Stimulated activated naive B cell treated with anti-CD40 and anti-IgM and Interleukin-4, amounts not matched to agents 10 μg/mL and 1 μg/mL and 100 μg/mL, for 72 hours (primary cell): Measurements from ENCODE around the gene HTR2B.

Source experiments
- ATAC-seq, 2 donors: fragments of 150-1000 bp; cut with Tn5 transposase; replicated peaks; 2 replicates each; pipeline ENCODE4 v1.10.0; 2021; ENCODE audit warnings: moderate library complexity in 1 of 2
- DNase-seq: peaks from one replicate; pipeline ENCODE4 v3.0.0; 2021
- H3K27ac Mint-ChIP-seq: one replicate; pipeline ENCODE4 v1.8.0; 2022; ENCODE audit warnings: mild to moderate bottlenecking, mixed read lengths
- H3K27me3 Mint-ChIP-seq, 2 donors: one replicate each; pipeline ENCODE4 v1.8.0; 2022; ENCODE audit warnings: mixed read lengths in 2 of 2
- H3K36me3 Mint-ChIP-seq, 2 donors: one replicate each; pipeline ENCODE4 v1.8.0; 2022; ENCODE audit warnings: mixed read lengths in 2 of 2, mild to moderate bottlenecking in 1 of 2
- H3K4me1 Mint-ChIP-seq, 2 donors: one replicate each; pipeline ENCODE4 v1.8.0; 2022; ENCODE audit warnings: mixed read lengths in 2 of 2, mild to moderate bottlenecking in 1 of 2
- H3K4me3 Mint-ChIP-seq, 2 donors: one replicate each; pipeline ENCODE4 v1.8.0; 2022; ENCODE audit warnings: mild to moderate bottlenecking in 2 of 2, mixed read lengths in 2 of 2, moderate library complexity in 1 of 2
- H3K9me3 Mint-ChIP-seq, 2 donors: one replicate each; pipeline ENCODE4 v1.8.0; 2022; ENCODE audit warnings: mixed read lengths in 2 of 2, mild to moderate bottlenecking in 1 of 2

HTR2B gene

GRCh38 chr2:231124838-231125568, at the start of gene HTR2B:
Gene HTR2B, minus strand, starts transcription at chr2:231125042. Its CDS starts 1,278 bp downstream, at chr2:231123764.
- H3K36me3 Mint-ChIP-seq = peaks cover 2 to 12% of the 10 kb centered on the region in 2 donors
- H3K27ac Mint-ChIP-seq = no peak within 1 kb of the TSS
- peaks cover 4 to 6% of the 10 kb centered on the region in 2 donors for H3K4me1 Mint-ChIP-seq
- no peaks in the 10 kb centered on the region for H3K27me3 Mint-ChIP-seq
- ATAC-seq (peak in 1 of 2 donors; percentile 36), DNase-seq (no peak)
- H3K4me3 Mint-ChIP-seq = peak within 1 kb of the TSS in 1 of 2 donors; percentile 12
- no peaks in the 10 kb centered on the region for H3K9me3 Mint-ChIP-seq

- Mint-ChIP-seq H3K27ac (peak overlapping the region; percentile 67), H3K4me1 (peaks cover 17 to 36% of the 10 kb centered on the region in 2 donors), H3K4me3 (no peak overlapping the region), H3K36me3 (peaks cover 57 to 75% of the 10 kb centered on the region in 2 donors), H3K9me3 (no peaks in the 10 kb centered on the region), H3K27me3 (no peaks in the 10 kb centered on the region)
- ATAC-seq (no peak), DNase-seq (no peak)
These were observed 49.4 kb upstream of the HTR2B start for GRCh38 chr2:231174211-231174651.

GRCh38 chr2:231172025-231172424, 47.2 kb upstream of the HTR2B start:
- ATAC-seq (no peak), DNase-seq (no peak)
- Mint-ChIP-seq H3K9me3 (peaks cover 2 to 4% of the 10 kb centered on the region in 2 donors), H3K27me3 (no peaks in the 10 kb centered on the region), H3K4me3 (no peak overlapping the region), H3K36me3 (peaks cover 68 to 89% of the 10 kb centered on the region in 2 donors), H3K27ac (no peak overlapping the region), H3K4me1 (peaks cover 27 to 44% of the 10 kb centered on the region in 2 donors)

GRCh38 chr2:231170055-231170454, 45.2 kb upstream of the HTR2B start:
- peaks cover 2 to 4% of the 10 kb centered on the region in 2 donors for H3K9me3 Mint-ChIP-seq
- no peaks in the 10 kb centered on the region for H3K27me3 Mint-ChIP-seq
- ATAC-seq = no peak
- H3K27ac Mint-ChIP-seq = peak overlapping the region; percentile 71
- peaks cover 66 to 87% of the 10 kb centered on the region in 2 donors for H3K36me3 Mint-ChIP-seq
- H3K4me3 Mint-ChIP-seq = no peak overlapping the region
- no peak for DNase-seq
- peaks cover 25 to 47% of the 10 kb centered on the region in 2 donors for H3K4me1 Mint-ChIP-seq

GRCh38 chr2:231169488-231169887, 44.6 kb upstream of the HTR2B start:
- H3K27ac Mint-ChIP-seq = peak overlapping the region; percentile 62
- DNase-seq = no peak
- no peak for ATAC-seq
- peaks cover 2 to 4% of the 10 kb centered on the region in 2 donors for H3K9me3 Mint-ChIP-seq
- H3K36me3 Mint-ChIP-seq = peaks cover 60 to 86% of the 10 kb centered on the region in 2 donors
- no peak overlapping the region for H3K4me3 Mint-ChIP-seq
- no peaks in the 10 kb centered on the region for H3K27me3 Mint-ChIP-seq
- H3K4me1 Mint-ChIP-seq = peaks cover 25 to 47% of the 10 kb centered on the region in 2 donors

DNA sequence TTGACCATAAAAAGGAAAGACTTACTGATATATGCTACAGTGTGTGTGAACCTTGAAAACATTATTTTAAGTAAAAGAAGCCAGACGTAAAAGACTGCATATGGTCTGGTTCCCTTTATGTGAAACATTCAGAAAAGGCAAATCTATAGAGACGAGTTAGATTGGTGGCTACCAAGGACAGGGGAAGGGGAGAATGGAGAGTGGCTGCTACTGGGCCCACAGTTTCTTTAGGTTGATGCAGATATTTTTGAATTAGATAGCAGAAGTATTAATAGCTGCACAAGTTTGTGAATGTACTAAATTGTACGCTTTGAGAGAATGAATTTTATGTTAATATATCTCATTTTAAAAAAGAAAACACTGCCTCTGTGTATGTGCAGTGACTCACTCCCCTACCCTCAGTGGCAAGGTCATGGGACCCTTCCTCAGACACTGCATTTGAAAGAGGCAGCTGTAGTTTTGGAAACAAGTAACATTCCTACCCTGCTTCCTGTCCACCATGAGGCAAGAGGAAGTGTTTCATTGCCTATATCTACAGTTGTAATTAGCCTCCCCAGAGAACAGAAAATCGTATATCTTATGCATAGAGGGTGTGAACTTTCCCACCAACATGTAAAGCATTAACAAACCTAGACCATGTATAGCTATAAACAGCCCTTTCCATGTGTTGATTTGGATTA, 43.8 kb upstream of the HTR2B start:
- ATAC-seq = peak in 1 of 2 donors; percentile 58

DNA sequence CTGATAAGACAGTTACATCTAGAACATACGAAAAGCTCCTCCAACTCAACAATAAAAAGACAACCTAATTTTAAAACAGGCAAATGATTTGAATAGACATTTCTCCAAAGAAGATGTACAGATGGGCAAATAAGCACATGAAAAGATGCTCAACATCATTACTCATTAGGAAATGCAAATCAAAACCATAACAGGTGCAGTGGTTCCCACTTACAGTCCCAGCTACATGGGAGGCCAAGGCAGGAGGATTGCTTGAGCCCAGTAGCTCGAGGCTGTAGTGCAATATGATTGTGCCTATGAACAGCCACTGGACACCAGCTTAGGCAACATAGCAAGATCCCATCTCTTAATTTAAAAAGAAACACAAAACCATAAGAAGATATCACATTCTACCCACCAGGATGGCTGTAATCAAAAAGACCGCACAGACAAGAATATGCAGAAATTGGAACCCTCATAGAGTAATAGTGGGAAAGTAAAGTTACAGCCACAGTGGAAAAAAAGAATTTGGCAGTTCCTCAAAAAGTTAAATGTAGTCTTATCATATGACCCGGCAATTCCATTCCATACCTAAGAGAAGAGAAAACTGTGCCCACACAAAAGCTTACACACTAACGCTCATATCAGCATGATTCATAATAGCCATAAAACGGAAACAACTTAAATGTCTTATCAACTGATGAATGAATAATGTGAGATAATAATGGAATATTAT, 43.1 kb upstream of the HTR2B start:
- Mint-ChIP-seq H3K27ac (peak overlapping the region; percentile 91), H3K9me3 (peaks cover 2 to 4% of the 10 kb centered on the region in 2 donors), H3K36me3 (peaks cover 57 to 80% of the 10 kb centered on the region in 2 donors), H3K27me3 (no peaks in the 10 kb centered on the region), H3K4me1 (peaks cover 28 to 53% of the 10 kb centered on the region in 2 donors), H3K4me3 (peak overlapping the region; percentile 15 to 30)
- DNase-seq = no peak
- ATAC-seq = peak; percentile 84 to 89

More for the DNA sequence above, 43.8 kb upstream of the HTR2B start:
- peaks cover 25 to 47% of the 10 kb centered on the region in 2 donors for H3K4me1 Mint-ChIP-seq
- peak overlapping the region; percentile 5 to 30 for H3K4me3 Mint-ChIP-seq
- no peaks in the 10 kb centered on the region for H3K27me3 Mint-ChIP-seq
- no peak for DNase-seq
- peak overlapping the region; percentile 91 for H3K27ac Mint-ChIP-seq
- peaks cover 57 to 80% of the 10 kb centered on the region in 2 donors for H3K36me3 Mint-ChIP-seq
- H3K9me3 Mint-ChIP-seq = peaks cover 2 to 4% of the 10 kb centered on the region in 2 donors

- no peak for DNase-seq
These were observed 38.7 kb upstream of the HTR2B start for GRCh38 chr2:231163414-231164095.

DNA sequence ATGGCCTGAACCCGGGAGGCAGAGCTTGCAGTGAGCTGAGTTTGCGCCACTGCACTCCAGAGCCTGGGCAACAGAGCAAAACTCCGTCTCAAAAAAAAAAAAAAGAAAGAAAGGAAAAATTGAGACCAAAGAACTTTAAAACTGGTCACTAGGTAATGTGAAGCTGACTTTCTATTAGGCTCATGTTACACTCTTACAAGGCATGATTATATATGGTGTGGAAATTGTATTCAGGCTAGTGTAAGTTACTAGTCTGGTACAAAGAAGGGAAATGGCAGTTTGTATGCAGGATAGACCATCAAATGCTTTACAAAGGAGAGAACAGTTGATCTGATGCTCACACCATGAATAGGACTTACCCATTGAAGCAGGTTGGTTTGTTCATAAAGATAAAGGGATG, 38.2 kb upstream of the HTR2B start:
- no peak for DNase-seq
- Mint-ChIP-seq H3K27me3 (no peaks in the 10 kb centered on the region), H3K36me3 (peaks cover 37 to 69% of the 10 kb centered on the region in 2 donors), H3K4me1 (peaks cover 32 to 54% of the 10 kb centered on the region in 2 donors), H3K4me3 (no peak overlapping the region), H3K9me3 (peaks cover 0 to 2% of the 10 kb centered on the region in 2 donors), H3K27ac (peak overlapping the region; percentile 91)
- no peak for ATAC-seq

More at GRCh38 chr2:231163414-231164095, 38.7 kb upstream of the HTR2B start:
- Mint-ChIP-seq H3K4me3 (no peak overlapping the region), H3K4me1 (peaks cover 37 to 60% of the 10 kb centered on the region in 2 donors), H3K36me3 (peaks cover 40 to 69% of the 10 kb centered on the region in 2 donors), H3K27ac (peak overlapping the region; percentile 91), H3K27me3 (no peaks in the 10 kb centered on the region), H3K9me3 (peaks cover 2 to 4% of the 10 kb centered on the region in 2 donors)
- ATAC-seq = no peak

GRCh38 chr2:231161877-231162329, 37.1 kb upstream of the HTR2B start:
- no peak for DNase-seq
- Mint-ChIP-seq H3K27ac (peak overlapping the region; percentile 94), H3K4me1 (peaks cover 22 to 43% of the 10 kb centered on the region in 2 donors), H3K9me3 (no peaks in the 10 kb centered on the region), H3K4me3 (peak overlapping the region; percentile 46 to 62), H3K27me3 (no peaks in the 10 kb centered on the region), H3K36me3 (peaks cover 29 to 66% of the 10 kb centered on the region in 2 donors)
- ATAC-seq = peak; percentile 62 to 74

- Mint-ChIP-seq H3K4me3 (peak overlapping the region; percentile 46 to 62), H3K27ac (peak overlapping the region; percentile 94), H3K9me3 (no peaks in the 10 kb centered on the region), H3K4me1 (peaks cover 21 to 39% of the 10 kb centered on the region in 2 donors), H3K27me3 (no peaks in the 10 kb centered on the region), H3K36me3 (peaks cover 23 to 63% of the 10 kb centered on the region in 2 donors)
- DNase-seq (no peak), ATAC-seq (peak; percentile 98 to 99)
These were observed 36.5 kb upstream of the HTR2B start for GRCh38 chr2:231161252-231161839.

GRCh38 chr2:231160701-231161100, 35.9 kb upstream of the HTR2B start:
- Mint-ChIP-seq H3K4me1 (peaks cover 23 to 43% of the 10 kb centered on the region in 2 donors), H3K4me3 (no peak overlapping the region), H3K9me3 (no peaks in the 10 kb centered on the region), H3K27ac (peak overlapping the region; percentile 51), H3K27me3 (no peaks in the 10 kb centered on the region), H3K36me3 (peaks cover 20 to 64% of the 10 kb centered on the region in 2 donors)
- ATAC-seq (no peak), DNase-seq (no peak)

DNA sequence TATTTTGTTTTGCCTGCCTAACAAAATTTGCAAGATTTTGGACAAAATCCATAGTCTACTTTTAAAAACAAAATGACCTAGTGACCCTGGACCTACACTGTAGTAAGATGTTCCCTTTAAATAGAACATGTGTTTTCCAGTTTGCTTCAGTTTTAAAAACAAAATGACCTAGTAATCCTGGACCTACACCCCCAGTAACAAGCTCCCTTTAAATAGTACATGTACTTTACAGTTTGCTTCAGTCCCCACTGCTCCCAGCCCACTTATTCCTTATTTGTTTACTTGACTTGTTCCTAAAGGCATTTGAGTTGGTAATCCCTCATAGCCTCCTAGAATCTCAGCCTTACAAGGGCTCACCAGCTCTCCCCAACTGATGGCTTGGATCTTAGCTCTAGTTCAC, 34.5 kb upstream of the HTR2B start:
- DNase-seq (no peak), ATAC-seq (no peak)
- Mint-ChIP-seq H3K27ac (peak overlapping the region; percentile 16), H3K4me1 (peaks cover 22 to 43% of the 10 kb centered on the region in 2 donors), H3K4me3 (no peak overlapping the region), H3K27me3 (no peaks in the 10 kb centered on the region), H3K9me3 (no peaks in the 10 kb centered on the region), H3K36me3 (peaks cover 20 to 51% of the 10 kb centered on the region in 2 donors)
